NCI-H187 treated with DMSO at 0.1 percent for 48 hours (cell line): ENCODE data around the gene CACFD1.

ENCODE experiments used
- DNase-seq: peaks from one replicate; lab custom pipeline; 2025; lab: John Stamatoyannopoulos, UW

CACFD1 gene

DNA sequence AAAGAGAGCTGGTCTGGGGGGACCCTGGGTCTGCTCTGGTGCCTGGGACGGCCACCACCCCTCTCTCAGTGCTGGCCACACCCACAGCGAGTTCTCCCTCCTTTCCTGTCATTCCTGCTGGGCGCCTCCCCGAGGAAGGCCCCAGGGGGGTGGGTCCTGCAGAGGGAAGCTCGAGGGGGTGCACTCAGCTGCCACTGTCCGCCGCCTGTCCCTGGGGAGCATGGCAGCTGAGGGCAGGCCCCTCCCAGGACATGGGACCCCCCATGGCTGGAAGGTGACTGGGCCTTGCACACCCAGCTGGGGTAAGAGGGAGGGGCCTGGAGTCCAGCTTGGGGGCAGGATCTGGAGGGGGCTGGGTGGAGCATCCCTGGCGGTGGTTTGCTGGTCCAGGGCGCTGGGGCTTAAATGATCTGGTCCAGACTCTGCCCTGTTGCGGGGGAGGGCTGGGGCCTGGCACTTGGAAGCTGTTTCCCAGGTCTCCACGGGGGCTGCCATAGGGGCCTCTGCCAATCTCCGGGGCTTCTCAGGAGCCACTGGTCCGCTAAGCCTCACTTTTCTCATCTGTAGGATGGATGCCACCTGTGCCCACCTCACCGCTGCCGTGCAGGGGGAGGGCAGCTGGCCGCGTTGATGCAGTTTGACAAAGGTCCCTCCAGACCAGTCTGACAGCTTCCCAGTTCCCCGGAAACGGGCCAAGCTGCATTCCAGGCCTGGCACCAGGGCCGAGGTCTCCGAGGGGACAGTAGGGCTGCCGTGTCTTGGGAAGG is 25.1 kb downstream of the CACFD1 start:
- DNase-seq: no peak

DNA sequence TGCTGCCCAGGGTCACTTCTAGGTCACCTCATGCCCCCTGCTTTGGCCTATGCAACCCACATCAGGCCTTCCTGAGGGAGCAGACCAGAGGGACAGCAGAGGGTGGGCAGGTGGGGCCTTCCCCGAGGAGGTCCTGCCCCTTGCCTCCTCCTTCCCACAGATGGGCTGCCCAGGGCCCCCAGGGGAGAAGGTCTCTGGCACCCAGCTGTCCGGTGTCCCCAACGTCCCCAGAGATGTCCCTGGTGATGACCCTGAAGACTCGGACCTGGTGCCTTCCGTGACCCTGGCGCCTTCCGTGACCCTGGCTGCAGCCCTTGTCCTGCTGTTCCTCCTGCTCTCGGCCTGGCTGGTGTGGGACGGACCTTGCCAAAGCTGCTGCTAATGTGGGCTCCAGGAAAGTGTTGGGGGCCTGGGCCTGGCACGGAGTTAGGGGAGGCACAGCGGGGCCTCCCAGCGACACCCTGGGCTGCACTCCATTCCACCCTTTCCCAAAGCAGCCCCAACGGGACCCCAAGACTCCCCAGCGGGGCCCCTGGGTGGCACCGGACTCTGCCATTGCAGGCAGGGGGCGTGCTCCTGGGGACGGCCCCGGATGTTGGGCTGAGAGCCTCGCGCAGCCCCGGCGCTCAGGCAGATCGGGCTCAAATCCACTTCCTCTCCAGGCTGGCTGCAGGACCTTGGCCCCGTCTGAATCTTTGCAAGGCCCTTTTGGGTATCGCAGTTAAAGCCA is 25.9 kb downstream of the CACFD1 start:
- DNase-seq: no peak

DNA sequence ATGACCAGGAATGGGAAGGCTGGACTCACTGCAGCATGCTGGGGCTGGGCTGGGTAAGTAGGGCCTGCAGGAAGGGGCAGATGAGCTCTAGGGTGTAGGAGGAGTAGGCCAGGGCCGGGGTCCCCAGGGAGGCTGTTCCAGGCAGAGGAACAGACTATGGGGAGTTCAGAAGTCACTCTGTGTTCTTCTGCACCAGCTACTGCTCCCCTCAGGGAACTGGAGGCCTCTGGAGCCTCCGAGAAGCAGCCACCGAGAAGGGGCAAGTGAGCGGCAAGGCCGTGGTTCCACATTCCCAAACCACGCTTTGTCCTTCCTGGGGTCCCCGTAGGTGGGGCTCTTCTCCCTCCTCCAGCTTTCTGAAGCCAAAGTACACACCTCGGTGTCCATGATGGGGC is 27.6 kb downstream of the CACFD1 start:
- no peak for DNase-seq

DNA sequence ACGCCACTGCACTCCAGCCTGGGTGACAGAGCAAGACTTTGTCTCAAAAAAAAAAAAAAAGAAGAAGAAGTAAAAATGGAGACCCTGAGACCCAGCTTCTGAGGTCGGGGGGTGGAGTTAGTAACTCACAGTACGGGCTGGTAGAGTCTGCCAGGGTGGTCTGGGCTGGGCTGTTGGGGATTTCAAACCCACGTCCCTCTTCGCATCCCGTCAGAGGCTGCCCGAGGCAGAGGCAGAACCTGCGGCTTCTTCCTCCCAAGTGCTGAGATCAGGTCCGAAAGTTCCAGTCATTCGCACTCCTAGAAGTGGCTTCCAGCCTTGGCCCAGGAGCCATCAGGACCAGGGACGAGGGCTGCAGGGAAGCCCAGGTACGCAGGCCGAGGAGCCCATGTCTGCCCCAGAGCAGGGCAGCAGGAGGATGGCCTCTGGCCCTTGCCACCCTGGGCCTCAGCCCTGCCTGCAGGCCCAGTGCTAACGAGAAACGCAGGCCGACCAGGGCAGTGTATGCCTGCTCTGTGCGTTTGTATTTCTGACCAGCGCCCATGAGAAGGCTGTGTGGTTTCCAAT is 29.0 kb downstream of the CACFD1 start:
- no peak for DNase-seq

DNA sequence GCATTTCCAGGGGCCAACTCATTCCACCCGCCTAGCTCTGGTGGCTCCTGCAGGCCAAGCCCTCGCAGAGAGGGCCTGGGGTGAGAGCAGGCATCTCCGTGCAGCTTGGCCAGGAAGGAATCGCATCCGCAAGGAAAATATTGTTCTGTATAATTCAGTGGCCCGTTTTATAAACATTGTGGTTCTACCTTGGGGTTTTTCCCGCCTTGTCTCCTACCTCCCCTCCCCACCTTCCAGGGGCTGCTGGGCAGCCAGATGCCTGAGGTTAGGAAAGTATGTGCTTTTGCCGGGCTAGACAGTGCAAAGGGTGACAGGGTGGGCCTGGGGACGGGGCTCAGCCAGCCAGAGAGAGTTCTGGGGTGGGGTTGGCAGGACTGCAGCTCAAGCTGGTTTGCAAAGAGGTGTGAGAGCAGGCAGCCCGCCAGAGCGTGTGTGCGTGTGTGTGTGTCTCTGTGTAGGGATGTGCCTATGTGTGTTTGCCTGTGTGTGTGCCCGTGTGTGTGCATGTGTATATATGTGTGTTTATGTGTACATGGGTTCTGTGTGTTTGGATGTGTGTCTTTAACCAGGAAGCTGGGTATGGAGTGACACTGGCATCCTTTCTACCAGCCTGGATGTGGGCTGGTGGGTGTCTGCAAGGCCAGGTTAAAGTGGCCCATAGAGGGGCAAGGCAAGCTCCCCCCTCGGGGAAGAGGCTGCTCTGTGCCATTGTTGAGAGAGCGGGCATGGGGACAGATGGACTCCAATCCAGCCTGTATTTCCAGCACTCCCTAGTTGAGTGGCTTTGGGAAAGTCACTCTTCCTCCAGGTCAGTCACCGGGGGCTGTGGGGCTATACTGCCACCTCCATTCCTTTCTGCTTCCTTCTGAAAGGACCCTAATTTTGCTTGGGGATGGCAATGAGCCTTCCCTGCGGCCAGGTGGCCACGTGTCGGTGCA is 29.7 kb downstream of the CACFD1 start:
- DNase-seq: no peak

DNA sequence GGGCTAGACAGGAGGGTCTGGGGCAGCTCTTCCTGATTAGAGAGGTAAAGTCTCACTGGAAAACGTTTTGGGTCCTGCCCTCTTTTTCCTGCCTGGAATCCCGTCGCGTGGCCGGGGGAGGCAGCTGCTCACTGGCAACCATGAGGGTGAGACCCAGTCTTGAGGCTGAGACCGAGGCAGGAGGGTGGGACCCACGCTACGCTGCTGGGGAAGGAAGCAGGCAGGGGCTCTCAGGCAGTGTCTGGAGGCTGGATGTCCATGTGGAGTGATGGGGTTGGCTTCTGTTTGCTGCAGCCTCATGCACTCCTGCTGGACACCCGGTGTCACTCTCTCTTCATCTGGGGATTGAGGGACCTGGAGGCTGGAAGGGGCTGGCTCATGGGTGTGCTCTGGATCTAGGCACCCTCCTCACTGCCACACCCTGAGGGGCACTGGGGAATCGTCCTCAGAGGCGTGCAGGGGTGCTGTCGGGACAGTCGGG is 30.5 kb downstream of the CACFD1 start:
- DNase-seq: no peak

DNA sequence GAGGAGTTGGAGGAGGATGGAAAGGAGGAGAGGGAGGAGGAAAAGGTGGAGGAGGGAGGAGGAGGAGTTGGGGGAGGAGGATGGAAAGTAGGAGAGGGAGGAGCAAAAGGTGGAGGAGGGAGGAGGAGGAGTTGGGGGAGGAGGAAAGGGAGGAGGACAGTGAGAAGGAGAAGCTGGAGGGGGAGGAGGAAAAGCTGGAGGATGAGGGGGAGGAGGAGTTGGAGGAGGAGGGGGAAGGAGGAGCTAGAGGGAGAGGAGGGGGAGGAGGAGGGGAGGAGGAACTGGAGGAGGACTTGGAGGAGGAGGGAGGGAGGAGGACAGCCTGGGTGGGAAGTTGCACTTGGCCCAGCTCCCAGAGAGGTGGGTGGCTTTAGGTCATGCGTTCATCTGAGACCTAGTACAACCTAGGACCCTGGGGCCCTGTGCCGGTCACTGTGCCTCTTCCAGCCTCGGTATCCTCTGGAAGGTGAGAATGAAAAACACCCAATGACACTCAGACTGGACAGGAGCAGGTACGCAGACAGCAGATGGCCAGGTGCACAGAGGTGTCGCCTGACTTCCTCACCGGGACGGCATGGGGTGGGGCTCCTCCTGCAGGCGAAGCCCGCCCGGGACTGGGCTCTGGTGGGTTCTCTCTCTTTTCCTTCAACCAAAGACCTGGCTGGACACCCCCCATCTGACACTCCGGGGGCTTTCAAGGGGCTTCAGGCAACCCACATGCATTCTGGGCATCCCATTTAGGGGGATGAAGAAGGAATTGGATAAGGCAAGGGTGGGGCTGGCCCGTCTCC is 31.3 kb downstream of the CACFD1 start:
- DNase-seq: no peak

DNA sequence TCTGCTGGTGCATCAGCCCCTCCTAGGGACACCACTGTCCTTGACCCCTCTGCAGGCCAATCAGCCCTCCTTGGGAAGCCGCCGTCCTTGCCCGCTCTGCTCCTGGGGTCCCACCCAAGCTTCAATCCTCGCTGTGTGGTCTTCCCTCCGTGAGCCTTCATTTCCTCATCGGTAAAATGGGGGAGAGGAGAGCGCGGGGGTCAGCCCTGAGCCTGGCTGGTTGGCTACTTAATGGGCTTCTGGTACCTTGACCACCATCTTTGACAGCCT is 31.8 kb downstream of the CACFD1 start:
- DNase-seq: no peak

DNA sequence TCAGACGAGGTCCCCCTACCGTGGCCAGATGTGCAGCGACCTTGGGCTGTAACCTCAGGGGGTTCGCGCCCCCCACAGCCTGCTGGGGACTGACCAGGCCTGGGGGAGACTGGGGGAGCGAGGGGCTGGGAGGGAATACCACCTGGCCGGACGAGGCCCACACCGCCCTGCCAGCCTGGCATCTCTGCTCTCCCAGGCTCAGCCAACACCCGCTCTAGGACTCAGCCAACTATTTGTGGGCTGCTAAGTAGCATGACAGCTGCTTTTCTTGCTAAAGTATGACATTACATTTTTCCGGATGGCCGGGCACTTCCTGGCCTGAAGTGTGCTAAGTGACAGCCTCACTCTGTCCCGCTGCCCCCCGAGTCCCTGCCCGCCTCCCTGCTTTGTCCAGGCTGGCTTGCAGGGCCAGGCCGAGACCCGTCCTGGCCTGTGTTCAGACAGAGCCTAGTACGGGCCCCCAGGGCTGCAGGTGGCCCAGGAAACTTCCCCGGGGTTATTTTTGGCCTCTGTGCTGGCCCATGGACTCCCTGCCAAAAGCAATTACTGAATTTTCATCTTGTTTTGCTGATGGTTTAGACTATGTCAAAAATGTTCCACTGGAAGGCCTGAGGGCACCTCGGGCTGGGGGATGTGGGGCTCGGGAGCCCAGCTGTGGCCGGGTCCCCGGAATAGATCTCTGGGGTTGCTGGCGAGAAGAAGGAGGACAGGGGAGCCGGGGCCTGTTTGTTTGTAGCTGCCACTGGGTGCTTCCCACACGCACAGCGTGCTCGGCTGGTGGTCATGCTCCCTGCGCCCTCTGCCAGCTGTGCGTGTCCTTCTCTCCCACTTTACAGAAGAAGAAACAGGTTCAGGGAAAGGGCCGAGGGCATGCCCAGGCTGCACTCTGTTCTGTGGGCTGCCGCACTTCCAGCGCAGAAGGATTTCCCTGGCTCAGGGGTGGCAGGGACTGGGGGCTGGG is 32.6 kb downstream of the CACFD1 start:
- DNase-seq: no peak

DNA sequence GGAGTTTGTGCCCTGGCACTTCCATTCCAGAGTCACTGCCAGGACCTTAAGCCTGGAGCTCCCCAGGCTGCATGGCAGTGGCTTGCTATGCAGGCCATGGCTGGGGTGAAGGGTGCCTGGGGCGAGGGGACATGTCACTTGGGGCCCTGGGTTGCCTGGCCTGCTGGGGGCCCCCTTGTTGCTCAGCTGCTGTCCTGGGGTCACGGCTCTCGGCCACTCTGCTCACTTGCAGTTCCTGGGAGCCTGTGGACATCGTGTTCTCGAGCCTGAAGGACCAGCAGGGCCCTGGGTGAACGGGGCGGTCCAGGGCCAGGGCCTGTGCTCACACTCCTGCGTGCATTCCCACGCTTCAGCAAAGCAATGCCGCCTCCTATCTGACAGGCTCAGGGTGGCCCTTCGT is 33.6 kb downstream of the CACFD1 start:
- no peak for DNase-seq

DNA sequence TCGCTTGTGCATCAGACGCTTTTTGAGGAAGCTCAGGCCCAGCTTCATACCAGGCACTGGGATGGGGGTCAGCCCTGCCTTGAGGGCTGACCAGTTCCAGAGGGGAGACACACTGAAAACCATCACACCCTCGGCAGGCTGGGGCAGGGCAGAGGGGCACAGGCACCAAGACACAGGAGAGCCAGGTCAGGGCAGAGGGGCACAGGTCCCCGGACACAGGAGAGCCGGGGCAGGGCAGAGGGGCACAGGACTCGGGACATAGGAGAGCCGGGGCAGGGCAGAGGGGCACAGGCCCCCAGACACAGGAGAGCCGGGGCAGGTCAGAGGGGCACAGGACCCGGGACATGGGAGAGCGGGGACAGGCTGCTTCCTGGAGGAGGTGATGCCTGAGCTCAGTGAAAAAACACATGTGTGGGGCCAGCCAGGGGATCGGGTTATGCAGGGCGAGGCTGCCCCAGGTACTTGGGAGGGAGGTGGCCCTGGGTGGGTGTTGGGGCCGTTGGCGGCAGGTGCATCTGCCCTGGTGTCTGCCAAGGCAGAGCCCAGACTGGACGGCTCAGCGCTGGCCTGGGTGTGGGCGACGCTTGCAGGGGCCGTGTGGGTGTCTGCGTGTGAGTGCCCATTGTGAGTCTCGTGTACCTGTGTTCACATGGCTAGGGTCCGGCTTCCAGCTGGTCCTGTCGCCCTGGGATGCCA is 34.2 kb downstream of the CACFD1 start:
- DNase-seq: no peak

DNA sequence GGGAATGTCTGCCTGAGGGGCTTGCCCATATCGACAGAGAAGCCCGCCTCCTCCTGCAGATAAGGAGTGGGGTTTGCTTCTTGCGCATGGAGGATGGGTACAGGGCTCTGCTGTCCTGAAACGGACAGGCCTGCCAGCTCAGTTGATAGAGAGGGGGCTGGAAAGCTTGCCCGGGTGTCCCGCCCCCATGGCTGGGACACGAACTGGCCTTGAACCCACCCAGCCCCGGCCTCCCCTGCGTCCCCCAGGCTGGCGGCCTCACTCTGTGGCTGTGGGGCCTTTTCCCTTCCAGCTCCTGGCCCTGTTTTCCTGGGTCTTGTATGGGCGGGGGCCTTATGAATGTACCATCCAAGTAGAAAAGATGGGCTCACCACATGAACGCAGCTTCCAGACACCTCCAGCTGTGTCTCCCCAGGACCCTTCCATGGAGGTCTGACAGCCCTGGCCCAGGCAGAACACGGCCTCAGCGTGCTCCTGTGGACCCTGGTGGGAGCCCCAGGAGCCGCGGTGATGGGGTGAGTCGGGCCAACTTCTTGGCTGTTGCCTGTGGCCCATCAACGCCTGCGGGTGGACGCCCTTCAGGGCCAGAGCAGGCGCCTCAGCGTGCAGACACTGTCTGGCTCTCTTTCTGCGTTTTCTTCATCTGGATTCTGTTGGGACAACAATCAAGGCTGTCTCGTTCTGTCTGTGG is 35.0 kb downstream of the CACFD1 start:
- no peak for DNase-seq

DNA sequence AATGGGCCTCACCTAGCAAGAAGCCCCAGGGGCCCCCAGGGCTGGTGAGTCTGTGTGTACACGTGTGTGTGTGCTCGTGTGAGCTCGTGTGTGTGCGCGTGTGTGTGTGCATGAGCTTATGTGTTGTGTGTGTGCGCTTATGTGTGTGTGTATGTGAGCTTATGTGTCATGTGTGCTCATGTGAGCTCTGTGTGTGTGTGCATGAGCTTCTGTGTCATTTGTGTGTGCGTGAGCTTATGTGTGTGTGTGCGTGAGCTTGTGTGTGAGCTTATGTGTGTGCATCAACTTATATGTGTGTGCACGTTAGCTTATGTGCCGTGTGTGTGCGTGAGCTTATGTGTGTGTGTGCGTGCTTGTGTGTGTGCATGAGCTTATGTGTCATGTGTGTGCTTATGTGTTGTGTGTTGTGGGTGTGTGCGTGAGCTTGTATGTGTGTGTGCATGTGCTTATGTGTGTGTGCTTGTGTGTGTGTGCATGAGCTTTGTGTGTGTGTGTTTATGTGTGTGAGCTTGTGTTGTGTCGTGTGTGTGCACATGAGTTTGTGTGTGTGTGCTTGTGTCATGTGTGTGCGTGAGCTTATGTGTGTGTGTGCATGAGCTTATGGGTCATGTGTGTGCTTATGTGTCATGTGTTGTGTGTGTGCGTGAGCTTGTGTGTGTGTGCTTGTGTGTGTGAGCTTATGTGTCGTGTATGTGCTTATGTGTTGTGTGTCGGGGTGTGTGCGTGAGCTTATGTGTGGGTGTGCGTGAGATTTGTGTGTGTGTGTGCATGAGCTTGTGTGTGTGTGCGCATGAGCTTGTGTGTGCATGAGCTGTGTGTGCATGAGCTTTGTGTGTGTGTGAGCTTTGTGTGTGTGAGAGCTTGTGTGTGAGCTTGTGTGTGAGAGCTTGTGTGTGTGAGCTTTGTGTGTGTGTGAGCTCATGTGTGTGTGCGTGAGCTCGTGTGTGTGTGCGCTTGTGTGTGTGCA is 35.8 kb downstream of the CACFD1 start:
- DNase-seq: no peak

DNA sequence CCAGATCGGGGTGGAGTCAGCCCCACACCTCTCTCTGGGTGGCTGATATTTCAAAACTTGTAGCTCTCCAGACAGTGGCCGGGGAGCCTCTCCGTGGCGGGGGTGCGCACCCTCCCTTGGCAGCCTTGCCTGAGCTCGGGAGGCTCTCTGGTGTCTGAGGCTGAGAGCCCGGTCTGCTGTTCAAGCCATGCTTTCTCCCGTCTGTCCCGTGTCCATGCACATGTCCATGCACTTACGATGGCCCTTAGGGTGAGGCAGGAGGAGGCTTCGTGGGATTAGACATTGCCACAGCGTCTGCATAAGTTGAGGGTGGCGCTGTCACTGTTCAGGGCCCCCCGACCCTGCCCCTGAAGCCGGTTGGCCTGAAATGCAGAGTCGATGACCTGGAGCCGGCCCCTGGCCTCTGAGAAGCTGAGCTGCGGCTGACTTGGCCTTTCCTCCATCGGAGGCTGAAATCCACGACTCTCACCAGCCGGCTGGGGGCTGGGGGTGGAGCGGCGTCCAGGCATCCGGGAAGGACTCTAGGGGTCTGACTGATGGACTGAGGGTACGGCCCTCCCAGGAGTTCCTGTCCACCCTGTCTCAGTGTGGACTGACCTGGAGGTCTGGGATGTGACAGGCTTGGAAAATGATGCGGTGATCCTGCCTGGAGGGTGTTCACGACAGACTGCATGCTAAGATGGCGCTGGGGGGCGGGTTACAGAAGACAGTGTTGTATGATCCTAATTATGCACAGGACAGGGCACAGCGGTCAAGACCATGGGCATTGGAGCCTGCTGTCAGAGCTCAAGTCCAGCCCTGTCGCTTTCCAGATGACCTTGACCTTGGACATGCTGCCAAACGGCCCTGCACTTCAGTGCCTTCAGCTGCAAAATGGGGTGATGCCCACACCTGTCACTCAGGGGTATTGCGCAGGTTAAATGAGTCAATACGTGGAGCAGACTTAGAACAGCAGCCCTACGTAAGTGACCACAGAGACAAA is 37.4 kb downstream of the CACFD1 start:
- DNase-seq: no peak

DNA sequence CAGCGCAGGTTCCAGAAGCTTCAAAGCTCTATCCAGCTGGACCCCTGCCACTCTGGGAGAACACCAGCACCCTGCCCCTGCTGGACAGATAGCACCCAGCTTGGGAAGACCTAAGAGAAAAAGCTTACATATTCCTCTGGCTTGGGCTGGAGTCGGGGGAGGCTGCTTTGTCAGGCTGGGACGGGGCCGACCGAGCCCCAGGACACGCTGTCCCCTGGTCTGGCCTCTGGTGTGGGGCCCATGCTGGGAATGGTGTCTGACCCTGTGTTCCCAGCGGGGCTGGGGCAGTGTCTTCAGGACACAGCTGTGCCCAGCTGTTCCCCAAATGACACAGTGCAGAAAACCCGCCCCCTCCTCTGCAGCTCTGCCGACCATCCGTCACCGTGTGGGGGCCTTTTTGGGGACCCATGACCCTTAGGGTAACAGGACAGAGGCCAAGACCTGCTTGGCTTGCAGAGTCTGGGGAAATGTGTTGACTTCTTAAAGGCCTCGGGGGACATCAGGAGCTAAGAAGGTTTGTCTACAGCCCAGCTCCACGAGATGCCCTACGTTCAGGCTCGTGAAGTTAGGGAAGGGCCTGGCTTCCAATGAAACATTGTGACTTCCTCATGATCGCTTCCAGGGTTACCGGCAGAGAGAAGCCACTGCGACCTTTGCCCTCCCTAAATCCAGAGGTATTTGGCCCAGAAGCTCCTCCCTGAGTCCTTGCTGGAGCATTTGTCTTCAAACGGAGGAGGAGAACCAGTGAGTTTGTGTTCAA is 39.5 kb downstream of the CACFD1 start:
- DNase-seq: no peak

DNA sequence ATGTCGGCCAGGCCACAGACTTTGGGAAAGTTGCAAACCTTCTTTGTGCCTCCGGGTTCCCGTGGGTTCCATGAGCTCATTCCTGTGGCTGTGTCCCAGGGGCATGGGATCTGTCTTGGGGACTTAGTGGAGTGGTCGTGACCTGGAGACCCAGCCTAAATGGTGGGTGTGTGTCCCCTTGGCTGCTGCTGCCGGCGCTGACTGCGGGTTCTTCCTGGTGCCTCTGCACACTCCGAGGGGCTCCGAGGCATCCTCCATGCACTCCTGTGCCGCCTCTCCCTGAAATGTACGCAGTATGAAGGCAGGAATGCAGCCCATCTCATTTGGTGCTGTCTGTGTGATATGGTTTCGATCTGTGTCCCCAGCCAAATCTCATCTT is 40.1 kb downstream of the CACFD1 start:
- DNase-seq: no peak
